Ecto neural progenitor cell (in vitro differentiated cells): ENCODE data around the gene CDC42EP5.
"Not testable (repeated sequence)": the region's sequence is repeated elsewhere in the genome, so short reads cannot be mapped to it uniquely, and the experiment has no call there.

ENCODE experiments used
- DNase-seq: peaks from one replicate; pipeline ENCODE4 v3.0.0-alpha.2; 2018; ENCODE audit warnings: low spot score

The CDC42EP5 gene

DNA sequence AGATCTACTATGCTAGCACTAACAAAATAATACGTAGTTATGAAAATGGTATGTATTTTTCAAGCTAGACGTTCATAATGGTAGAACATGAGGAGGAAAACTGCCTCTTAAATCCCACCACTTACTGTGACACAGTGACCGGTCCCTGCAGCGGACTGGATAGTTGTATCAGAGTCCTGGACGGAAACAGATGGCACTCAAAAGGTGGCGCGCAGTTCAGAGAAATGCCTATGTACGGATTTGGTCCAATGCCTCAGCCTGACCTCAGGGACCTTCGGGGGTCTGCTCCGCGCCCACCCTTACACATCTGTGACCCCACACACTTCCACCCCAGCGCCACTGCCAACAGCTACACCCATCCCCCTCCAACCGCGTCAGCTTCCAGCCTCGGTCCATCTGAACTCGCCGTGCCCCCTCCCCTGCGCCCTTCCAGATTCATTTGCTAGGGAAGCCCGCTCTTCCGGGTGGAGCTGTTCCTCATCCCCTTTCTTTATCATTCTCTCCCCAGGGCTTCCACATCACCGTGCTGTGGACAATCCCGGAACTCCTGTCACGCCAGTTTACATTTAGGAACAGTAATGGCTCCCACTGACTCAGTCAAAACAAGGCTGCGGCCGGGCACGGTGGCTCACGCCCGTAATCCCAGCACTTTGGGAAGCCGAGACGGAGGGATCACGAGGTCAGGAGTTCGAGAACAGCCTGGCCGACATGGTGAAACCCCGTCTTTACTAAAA, 24.9 kb downstream of the CDC42EP5 start:
- peak; percentile 71 for DNase-seq

DNA sequence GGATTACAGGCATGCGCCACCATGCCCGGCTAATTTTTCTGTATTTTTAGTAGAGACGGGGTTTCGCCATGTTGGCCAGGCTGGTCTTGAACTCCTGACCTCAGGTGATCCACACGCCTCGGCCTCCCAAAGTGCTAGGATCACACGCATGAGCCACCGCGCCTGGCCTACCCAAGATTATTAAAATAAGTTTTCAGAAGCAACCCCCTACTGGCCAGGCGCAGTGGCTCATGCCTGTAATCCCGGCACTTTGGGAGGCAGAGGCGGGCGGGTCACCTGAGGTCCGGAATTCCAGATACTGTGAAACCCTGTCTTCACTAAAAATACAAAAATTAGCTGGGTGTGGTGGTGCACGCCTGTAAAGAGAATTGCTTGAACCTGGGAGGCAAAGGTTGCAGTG, 26.7 kb downstream of the CDC42EP5 start:
- not testable (repeated sequence) for DNase-seq

- DNase-seq, result no peak
Measured at GRCh38 chr19:54444737-54445136, 28.4 kb downstream of the CDC42EP5 start.

DNA sequence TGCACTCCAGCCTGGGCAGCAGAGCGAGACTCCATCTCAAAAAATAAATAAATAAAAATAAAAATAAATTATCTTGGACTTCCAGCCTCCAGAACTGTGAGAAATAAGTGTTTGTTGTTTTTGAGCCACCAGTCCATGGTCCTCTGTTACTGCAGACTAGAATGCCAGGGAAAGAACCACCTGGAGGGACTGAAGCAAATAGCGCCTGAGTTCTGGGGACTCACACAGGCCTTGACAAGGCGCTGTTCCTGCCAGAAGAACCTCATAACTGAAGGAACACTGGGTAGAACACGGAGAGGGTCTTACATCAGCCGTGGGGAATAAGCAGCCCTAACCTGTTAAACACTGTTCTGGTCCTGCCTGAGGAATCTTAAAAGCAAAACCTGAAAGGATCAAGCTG, 32.5 kb downstream of the CDC42EP5 start:
- DNase-seq, result no peak

DNA sequence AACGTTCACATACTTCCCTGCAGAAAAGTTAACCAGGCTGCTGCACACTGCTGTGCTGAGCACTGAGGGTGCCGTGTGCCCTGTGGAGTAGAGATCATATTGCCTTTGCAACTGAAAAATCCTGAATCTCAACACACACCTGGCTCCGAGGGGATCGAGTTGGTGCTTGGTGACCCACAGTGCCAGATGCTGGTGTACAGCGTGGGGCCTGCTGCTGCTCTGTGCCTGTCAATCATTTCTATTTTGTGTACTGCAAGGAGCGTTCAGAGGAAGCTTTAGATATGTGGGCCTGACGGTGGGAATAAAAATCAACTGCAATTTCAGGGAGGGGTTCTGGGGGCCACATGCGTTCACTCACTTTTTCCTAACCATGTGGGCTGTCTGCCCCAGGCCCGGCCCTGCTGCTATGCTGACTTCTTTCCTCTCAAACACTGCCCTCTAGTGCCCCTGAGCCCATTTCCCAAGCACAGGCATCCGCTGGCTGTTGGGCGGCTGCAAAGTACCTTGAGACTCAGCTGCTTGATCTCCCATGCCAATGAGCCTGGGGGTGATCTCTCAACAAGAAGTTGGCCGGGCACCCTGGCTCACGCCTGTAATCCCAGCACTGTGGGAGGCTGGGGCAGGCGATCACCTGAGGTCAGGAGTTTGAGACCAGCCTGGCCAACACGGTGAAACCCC, 33.8 kb downstream of the CDC42EP5 start:
- DNase-seq, result peak; percentile 76

- no peak for DNase-seq
Measured at GRCh38 chr19:54436628-54437252, 36.4 kb downstream of the CDC42EP5 start.

DNA sequence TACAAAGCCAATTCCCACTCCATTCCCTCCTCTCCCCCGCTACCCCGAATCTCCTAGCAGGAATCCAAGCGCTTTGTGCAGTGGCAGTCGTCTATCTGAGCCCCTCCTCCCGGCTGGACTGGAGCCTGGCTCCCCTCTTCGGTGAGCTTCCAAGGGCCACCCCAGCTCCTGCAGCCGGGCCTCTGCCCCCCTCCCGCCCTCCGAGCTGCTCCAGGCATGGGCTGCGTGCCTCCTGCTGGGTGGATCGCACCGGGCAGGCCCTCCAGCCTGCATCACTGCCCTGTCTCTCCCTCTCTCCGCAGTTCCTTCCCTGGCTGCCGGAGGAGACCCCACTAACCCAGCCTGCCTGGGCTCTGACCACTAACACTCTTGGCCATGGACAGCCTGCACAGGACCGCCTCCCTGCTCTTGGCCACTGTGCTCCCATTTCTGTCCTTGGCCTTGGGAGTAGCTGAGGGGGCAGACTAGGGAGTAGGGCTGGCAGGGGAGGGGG, 37.0 kb downstream of the CDC42EP5 start:
- DNase-seq, result no peak

- DNase-seq, result peak; percentile 54
Measured at GRCh38 chr19:54435551-54436016, 37.5 kb downstream of the CDC42EP5 start.

- DNase-seq, result peak; percentile 45
Measured at GRCh38 chr19:54434873-54435214, 38.3 kb downstream of the CDC42EP5 start.

DNA sequence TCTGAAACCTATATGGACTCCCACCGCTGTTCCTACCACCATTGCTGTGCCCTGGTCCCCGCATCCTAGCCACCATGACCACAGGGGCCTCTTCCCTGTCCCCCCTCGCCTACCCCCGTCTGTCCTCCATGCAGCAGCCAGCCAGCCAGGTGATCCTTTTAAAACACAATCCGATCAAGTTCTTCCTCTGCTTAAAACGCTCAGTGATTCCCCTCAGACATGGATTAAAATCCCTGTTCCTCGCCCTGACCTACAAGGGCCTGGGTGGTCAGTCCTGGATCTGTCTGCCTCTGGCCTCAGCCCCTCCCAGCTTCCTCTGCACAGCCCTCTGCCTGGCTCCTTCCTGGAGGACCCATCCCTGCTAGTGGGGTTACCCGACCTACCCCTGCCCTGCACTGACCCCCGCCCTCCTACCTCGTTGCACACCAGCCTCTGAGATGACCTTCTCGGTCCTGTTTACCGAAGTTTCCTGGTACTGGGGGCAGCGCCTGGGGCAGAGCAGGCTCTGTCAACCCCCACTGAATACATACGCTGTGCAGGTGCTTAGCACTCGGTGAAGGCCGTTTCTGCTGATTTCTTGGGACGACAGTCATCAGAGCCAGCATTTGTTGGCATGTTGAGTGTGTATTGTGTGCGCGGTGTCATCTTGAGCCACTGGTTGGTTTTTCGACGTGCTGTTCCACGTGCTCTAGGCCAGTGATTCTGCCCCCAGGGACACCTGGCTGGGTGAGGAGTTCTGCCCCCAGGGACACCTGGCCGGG, 38.8 kb downstream of the CDC42EP5 start:
- peak; percentile 48 for DNase-seq

DNA sequence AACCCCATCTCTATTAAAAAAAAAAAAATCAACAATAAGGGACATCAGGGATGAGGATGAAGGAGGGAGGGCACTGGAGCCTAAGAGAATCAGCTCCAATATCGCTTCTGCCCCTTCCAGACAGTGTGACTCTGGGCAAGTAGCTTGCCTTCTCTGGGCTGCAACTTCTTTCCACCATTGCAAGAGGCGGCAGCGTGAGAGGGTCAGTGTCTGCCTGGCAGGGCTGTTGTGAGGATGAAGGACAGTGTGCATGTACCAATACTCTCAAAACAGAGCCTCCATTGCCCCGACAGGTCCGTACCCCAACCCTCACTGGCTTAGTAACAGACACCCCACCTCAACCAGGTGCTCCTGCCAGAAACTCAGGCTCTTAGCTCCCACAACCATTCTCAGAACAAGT, 39.4 kb downstream of the CDC42EP5 start:
- DNase-seq, result no peak

DNA sequence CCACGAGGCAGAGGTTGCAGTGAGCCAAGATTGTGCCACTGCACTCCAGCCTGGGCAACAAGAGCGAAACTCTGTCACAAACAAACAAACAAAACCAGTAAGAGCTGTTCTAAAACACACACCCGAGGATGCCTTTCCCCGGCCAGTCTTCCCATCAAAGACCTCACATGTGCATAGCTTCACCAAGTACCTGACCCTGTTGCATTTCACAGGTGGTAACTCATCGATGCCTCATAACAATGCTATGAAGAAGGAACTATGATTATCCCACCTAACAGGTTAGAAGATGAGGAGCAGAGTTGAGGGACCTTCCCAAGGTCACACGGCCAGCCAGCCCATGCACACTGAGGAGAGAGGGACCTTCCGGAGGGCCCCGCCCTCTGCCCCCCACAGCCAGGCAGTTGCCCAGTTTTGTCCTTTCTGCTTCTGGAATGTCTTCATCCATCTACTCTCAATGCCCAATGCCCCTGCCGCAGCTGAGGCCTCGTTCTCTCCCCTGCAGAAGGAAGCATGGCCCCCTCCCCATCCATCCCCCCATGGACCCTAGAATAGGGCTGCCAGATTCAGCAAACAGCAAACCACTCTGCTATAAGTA, 40.9 kb downstream of the CDC42EP5 start:
- no peak for DNase-seq

DNA sequence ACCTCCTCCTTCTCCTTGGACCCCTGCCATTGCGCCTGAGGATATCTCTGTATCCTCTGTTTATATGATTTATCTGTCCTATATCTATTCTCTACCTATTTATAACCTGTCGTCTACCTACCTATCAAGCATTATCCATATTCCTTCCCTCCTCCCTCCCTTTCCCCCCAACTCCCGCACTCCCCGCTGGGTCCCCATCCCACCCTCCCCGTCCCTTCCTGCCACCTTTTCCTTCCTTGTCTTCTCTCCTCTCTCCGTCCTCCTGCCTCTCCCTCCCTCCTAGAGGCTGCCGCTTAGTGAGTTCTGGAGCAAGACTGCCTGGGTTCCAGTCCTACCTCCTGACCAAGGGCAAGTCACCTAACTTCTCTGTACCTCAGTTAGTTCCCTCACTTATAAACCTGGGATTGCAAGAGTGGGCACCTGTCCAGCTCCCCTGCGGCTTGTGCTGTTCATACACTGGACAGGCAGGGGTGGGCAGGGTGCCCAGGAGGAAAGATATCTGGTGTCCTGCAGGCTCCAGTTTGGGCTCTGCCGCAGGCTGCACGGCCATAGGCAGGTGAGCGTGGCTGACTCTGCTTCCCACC, 41.7 kb downstream of the CDC42EP5 start:
- DNase-seq, result no peak

GRCh38 chr19:54430306-54431254, 42.5 kb downstream of the CDC42EP5 start:
- DNase-seq, result peak; percentile 92

DNA sequence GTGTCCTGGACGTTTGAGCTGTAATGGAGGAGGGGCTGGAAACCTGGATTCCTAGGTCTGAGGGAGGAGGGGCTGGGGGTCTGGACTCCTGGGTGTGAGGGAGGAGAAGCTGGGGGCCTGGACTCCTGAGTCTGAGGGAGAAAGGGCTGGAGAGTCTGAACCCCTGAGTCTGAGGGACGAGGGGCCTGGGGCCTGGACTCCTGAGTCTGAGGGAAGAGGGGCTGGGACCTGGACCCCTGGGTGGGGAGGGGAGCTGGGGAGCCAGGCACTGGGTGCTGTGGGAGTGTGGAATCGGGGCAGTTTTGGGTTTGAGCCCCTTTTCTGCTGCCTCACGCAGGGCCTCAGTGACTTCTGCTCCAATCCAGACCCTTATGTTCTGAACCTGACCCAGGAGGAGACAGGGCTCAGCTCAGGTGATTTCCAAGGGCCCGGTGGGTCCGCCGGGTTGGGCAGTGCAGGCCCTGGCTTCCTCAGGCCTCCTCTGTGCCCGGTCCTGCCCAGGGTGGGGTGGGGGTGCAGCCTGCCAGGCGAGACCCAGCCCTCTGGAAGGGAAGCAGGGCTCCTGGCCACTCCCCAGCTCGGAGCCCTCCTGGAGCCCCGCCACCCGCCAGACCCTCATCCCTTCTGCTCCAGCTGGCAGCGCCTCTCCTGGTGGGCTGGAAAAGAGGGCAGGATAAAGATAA, 43.4 kb downstream of the CDC42EP5 start:
- peak; percentile 61 for DNase-seq

DNA sequence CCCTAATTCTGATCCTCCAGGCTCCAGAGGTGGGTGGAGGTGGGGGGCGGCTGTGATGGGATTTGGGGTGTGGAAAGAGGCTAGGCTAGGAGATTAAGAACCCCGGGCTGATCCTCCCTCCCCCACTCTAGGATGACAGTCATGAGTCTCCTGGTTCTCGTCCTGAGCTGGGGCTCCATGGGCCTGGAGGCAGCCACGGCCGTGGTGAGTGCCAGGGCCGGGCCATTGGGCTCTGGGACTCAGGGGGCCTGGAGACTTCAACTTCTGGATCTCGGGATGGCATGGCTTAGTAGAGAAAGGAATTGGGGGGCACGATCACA, 44.0 kb downstream of the CDC42EP5 start:
- no peak for DNase-seq

DNA sequence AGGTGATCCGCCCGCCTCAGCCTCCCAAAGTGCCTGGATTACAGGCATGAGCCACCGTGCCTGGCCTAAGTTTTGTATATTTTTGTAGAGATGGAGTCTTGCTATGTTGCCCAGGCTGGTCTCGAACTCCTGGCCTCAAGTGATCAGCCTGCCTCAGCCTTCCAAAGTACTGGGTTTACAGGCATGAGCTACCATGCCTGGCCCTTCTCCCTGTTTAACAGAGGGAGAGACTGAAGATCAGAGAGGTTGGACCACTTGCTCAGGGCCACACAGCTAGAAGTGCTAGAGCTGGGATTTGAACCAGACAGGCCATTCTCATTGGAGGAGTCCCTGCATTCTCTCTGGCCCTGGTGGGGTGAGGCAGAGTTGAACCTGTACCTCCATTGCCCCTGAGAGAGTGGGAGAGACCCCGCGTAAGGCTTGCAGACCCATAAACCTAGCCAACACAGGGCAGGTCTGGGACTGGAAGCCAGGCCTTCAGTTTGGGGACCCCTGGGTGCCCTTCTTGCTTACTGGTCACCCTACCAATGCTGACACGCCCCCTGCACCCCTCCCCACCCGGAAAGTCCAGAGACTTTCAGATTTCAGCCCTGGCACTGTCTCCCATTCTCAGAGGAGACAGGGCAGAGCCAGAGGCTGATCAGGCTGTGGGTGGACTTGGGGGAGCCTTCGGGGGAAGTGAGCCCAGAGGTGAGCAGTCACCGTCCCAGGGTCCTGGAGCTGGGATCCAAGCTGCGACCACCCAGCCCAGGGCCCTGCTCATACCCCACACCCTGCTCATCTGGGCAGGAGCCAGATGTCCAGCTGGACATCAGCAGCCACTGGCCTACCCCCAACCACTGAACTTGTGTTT, 44.5 kb downstream of the CDC42EP5 start:
- no peak for DNase-seq

- no peak for DNase-seq
Measured at GRCh38 chr19:54427586-54427985, 45.5 kb downstream of the CDC42EP5 start.
